DMS79 (cell line): ENCODE results near the gene OLA1.

ENCODE experiments used
- DNase-seq: peaks from one replicate; lab custom pipeline; 2025; lab: John Stamatoyannopoulos, UW

Gene OLA1

DNA sequence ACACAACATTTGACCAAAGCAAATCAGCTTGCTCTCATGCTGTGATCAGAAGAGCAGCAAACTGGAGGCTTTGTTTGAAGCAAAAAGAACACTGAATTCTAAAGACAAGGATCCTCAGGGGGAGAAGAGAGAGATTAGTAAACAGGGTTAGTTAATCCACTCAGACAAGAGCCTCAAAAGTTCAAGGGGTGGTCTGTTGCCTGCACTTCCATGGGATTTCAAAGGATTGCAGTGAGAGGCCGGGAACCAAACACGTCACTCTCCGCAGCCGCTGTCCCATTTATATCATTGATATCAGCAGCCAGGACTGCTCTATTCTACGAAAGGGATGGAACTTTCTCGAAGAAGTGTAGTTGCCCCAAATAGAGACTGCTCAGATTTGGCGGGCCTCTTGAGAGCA lies 185.4 kb downstream of the OLA1 start:
- DNase-seq, result no peak

DNA sequence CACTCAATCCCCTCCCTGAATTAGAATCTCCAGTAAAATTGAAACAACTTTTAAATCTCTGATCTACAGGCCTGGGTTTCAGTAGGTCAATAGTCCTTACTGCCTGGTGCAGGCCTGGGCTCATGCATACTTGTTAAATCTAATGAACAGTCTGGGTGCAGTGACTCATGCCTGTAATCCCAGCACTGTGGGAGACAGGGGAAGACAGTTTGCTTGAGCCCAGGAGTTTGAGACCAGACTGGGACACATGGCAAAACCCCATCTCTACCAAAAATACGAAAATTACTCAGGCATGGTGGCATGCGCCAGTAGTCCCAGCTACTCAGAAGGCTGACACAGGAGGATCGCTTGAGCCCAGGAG lies 188.5 kb downstream of the OLA1 start:
- DNase-seq, result no peak

DNA sequence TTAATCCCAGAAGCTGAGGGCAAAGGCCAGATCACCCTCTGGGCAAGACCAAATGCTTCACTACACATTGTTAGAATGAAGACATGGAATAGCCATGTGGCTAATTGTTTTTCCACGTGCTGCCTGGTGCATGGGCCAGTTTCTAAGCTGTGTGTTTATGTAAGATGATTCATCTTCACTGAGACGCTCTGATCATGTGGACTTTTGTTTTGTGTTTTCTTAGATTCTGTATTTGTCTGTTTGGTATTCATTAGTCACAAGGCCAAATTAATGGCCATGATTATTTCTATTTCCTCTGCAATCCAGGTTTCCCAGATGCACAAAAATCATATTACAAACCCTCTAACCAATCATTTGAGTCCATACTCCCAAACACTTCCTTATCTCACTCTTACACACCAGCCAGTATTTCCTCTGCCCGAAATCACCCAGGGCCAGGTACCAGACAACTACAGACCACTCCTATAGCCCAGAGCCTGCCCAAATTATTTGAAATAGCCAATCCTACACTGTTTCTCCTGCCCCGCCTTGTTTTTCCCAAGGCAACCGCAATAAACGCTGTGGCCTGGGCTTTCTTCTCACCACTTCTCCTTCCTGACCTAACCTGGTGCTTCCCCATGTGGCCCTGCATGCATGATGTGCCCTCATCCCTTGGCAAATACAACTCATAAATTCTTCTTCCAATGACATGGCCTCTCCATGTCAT lies 189.0 kb downstream of the OLA1 start:
- no peak for DNase-seq

DNA sequence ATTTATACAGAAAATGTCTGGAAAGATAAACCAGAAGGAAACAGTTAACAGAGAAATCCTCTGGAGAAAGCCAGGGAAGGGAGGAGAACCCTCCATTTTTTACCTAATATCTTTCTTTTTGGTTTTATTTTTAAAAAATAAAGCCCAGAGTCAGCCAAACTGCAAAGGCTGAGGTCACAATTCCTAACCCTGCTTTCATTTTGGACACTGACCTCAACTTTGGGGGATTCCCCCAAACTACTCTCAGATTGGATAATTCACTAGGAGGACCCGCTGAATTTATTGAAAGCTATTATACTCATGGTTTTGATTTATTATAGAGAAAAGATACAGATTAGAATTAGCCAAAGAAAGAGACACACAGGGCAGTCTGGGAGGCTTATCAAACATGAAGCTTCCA lies 189.9 kb downstream of the OLA1 start:
- DNase-seq, result no peak

DNA sequence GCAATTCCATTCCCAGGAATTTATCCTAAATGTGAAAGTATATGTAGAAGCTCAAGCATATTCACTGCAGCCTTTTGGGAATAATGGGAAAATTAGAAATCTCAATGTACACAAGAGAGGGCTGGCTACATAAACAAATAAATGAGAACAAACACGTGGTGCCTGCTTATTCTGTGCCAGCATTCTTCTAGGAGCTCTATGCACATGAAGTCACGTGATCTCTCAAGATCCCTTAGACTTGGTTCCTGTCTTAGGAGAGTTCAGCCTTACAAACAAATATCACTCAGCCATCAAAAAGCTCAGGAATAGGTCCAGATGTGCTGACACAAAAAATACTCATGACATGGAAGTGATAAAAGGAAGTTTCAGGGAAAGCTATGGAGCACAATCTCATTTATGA lies 190.3 kb downstream of the OLA1 start:
- DNase-seq, result no peak

DNA sequence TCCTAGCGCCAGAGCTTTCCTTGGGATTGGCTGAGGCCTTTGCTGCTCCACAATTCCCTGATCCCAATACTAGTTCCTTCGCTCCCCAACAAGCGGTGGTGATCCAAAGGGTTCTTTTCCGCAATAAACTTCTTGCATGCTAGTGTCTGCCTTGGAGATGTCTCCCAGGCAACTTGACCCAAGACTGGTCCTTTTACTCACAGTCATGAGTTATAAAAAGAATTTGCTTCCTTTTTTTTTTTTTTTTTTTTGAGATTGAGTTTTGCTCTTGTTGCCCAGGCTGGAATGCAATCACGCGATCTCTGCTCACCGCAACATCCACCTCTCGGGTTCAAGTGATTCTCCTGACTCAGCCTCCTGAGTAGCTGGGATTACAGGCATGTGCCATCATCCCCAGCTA lies 193.4 kb downstream of the OLA1 start:
- DNase-seq, result no peak

DNA sequence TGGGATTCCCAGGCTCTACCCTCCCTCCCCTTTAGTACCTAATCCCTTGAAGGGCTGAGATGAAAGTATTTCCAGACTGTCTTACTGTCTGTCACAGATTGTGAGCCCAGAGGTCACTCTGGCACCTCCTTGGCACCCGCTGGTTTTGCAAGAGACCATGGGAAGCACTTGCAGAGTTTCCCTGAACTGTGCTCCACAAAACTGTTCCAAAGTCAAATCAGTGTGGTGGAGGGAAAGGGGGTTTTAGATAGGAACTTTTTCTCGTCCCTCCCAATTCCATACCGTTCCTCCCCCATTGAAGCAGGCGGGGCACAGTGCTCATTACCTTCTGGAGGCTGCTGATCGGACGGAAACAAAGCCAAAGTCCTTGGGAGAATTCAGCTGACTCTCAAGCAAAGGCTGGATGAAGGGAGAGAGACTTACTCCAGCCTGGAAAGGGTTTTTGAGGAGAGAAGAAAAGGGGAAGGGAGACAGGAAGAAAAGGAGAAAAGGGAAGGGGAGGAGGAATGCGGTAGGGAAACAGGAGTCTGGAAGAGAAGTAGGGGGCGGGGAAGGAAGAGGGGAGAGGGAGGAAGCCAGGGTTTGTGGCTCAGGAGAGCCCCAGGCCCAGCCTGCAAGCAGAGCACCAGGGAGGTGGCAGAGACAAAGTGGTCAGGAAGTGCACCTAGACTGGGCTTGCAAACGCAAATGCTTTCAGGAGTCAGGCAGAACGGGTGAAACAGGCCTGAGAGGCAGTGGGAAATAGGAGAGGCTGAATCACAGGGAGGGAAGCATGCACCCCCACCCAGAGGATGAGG lies 194.8 kb downstream of the OLA1 start:
- no peak for DNase-seq

DNA sequence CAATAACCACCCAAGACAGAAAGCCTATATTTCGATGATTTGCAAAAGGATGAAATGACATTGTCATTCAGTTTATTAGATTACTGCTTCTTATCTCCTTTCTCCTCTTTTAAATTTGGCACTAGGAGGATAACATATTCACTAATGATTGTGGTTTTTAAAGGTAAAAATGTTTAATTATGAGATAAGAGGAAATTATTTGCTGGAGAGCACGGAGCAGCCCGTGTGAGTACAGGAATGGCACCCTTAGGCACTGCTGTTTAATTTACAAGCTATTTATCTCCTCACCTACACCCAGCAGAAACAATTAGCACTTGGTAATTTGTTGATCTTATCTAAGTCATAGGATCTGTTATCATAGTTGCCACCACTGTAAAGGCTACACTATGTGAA lies 195.8 kb downstream of the OLA1 start:
- no peak for DNase-seq

DNA sequence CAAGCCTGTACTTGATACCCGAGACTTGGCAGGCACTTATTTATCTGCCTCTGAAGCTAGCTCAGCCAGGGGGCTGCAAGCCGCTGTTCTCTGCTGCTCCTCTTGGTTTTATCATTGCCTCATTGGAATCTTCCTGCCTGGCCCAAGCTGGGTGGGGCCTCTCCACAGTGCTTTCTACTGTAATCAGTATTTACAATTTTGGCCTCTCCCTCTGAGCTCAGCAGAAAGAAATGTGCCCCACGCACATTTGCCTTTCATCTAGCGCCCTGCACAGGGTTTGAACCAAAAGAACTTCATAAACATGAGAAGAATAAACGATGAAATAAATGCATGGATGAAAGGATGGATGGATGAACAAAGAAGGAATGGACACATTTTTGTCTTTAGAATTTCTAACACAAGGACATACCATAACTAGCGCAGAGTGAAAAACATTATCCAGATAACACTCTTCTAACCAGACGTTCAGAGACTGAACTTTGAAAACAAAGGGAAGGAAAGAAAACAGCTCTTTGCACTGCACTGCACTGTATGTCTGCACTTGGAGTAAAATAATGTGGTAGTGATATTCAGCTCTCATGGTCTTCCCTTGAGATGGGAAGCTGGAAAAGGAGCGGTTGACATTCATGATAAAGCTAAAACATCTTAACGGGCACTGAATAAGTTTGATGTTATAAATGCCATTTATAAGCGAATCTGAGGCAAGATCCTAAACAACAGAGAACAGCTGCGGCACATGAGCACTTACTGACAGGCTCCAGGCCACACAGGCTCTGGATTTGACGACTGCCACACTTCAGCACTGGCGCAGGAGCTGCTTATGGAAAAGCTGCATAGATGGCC lies 196.4 kb downstream of the OLA1 start:
- DNase-seq, result no peak

DNA sequence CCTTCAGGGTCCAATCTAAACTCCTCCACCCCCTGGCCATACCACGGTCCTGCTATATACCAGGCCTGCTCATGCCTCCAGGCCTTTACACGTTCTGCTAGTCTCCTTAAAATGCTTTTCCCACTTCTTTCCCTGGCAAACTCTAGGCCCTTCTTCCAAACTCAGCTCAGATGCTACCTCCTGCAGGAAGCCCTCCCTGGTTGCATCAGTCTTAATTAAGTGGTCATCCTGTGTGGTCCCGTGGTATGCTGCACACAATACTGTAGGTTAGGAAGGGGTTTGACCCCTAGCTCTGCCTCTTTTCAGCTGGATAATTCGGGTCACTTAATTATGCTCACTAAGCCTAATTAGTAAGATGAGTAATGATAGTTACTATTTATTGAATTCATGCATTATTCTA lies 197.3 kb downstream of the OLA1 start:
- no peak for DNase-seq

DNA sequence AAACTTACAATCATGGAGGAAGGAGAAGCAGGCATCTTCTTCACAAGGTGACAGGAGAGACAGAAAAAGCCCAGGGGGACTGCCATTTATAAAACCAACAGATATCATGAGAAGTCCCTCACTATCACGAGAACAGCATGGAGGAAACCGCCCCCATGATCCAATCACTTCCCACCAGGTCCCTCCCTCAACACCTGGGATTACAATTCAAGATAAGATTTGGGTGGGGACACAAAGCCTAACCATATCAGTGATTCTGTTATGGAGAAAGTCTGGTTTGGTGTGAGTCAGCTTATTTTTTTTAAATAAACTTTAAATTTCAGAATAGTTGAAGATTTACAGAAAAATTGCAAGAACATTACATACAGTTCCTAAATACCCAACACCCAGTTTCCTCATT lies 198.4 kb downstream of the OLA1 start:
- DNase-seq, result no peak

DNA sequence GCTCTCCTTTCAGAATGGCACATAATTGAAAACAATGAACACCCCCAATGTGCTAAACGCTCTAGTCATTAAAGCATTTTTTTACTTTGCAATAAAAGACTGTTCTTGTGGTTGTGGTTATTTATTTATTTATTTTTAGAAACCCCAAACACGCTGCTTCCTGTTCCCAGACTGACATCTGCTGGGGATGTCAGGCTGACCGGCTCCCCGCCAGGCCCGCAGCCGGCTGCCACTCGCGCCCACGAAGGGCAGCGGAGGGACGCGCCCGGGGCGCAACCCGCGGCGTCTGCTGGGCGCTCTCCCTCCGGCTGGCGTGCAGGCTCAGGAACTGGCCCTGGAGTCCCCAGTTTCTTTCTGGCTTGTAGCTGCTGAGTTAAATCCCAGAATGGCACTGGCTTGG lies 200.1 kb downstream of the OLA1 start:
- no peak for DNase-seq

DNA sequence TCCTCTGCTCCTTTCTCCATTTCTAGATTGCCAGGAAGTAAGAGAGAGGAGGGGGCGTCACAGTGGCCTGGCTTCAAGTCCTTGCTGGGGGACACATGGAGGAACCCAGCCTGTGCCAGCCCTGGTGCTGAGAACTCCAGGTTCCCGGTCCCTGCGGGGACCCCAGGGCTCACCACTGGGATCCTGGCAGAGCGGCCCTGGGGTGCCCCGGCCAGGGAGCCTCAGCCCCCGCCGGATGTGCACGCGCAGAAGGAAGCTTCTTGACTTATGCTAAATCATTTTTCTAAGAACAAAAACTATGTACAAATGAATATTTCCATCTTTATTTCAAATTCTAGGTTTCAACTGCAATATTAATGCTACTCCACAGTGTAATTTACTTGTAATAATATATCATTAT lies 200.6 kb downstream of the OLA1 start:
- no peak for DNase-seq

DNA sequence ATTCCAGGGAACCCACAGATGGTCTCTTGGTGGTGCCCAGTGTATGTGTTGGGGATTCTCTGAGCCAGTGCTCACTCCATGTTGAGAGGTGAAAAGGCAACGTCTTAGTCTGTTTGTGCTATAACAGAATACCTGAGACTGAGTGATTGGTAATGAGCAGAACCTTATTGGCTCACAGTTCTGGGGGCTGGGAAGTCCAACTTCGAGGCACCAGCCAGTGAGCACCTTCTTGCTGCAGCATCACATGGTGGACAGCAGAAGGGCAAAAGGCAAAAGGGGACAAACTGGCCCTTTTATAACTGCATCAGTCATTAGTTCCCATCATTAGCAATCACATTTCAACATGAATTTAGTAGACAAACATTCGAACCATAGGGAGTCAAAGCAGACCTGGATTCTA lies 202.2 kb downstream of the OLA1 start:
- no peak for DNase-seq

DNA sequence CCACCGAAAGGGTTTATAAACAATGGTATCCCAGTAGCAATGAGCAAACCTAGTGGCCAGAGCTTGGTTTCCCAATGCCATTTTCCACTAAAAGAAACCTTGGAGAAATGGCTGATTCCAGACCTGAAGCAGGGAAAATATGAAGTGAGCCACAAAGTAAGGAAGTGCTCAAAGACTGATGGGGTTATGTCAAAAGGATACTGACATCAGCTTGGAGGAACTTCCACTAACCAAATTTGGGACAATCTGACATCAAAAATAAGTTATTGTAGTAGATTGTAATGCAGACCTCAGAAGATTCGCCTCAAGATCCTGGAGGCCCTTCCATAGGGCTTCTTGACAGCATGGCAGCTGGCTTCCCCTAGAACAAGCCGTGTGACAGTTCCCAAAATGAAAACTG lies 203.8 kb downstream of the OLA1 start:
- no peak for DNase-seq

DNA sequence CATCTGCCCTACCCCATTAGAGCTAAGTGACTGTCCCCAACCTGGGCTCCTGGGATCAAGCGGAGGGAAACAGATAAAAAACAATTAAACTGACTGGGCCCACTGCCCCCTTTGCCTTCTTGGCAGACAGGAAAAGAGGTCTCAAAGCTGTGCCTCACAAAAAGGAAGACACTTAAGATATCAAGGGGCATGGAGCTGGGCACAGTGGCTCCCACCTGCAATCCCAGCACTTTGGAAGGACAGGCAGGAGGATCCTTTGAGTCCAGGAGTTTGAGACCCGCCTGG lies 208.0 kb downstream of the OLA1 start:
- no peak for DNase-seq

DNA sequence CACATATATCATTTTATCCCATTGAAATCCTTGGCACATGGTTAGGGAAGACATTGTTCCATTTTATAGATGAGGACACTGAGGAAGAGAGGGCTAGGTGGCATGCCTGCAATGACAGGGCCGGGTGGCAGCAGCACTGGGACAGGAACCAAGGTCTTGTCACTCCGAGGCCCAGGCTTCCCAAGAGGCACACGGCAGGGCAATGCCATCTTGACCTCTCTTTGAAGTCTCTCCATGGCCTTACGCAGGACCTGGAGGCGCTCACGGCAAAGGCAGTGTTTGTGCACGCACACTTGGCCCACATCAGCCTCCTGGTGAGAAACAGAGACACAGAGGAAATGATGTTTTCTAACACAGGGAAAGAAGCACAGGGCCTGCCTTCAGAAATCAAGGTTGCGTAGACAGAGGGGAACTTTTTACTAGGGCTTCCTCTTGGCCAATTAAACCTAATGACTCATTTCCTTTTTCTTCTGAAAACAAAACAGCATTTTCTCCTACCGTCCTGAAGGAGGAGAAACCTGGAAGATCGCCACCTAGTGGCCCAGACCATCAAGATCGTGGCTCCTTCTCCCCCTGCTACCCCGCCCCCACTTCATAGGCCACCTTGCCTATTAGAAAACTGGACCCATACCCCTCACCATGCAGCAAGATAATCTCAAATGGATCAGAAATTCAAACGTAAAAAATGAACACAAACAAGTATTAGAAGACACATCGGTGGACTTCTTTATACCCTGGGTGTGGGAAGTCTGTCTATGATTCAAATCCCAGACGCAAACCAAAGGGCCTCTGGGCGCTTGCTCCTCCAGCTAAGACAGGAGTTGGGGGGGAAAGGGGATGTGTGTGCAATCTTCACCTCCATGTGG lies 208.5 kb downstream of the OLA1 start:
- DNase-seq, result no peak

DNA sequence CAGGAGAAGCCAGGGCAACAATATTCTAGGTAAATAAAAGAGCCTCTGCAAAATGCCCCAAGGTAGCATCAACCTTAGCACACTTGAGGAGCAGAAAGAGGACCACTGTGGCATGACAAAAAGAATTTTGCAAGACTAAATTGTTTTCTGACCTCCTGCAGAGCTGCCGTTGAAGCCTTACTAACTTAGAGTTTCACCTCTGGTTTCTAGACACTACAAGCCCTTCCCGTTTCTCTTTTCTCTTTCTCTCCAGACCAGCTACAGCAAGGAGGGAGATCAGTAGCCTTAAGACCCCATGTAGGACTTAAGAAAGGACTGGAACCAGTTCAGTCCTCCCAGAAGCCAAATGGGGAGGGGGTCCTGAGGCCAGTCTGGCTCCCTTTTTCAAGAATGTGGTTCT lies 209.9 kb downstream of the OLA1 start:
- DNase-seq, result no peak

DNA sequence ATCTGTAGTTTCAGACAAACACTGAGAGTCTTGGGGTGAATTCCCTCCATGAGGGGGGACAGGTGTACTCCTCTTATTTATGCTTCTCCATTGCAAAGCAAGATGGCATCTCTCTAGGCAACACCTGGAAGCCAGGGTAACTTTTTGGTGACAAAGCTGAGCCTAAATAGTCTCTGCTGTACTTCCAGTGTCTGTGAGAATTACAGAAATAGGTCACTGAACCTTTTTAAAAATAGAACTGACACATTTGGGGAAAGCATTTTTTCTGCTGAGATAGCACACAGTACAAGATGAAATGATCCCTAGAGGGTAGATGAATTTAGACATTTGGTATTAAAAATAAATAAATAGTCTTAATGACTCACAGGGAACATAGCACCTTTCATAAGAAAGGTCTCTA lies 211.5 kb downstream of the OLA1 start:
- DNase-seq, result no peak

DNA sequence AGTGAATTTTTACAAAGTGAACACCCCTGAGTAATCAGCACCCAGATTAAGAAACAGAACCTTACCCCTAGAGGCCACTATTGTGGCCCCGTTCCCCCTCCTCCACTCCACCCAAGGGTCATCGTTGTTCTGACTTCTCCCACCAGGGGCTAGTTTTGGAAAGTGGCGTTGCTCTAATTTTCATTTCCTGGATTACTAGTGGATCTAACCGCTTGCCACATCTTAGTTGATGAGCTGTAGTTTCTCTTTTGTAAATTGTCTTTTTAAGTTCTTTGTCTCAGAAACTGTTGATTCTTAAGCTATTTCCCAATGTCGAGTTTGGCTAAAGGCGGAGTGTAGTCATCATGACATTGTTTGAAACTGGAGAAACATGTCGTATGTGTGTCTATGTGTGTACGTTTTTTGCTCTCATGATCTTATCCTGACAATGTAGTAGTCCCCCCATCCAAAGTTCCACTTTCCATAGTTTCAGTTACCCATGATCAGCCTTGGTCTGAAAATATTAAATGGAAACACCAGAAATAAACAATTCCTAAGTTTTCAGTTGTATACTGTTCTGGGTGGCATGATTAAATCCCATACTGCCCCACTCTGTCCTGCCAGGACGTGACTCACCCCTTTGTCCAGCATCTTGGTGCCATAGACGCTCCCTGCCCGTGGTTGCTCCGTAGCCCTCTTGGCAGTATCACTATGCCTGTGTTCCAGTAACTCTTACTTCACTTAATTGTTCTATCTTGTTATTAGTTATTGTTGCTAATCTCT lies 212.2 kb downstream of the OLA1 start:
- DNase-seq, result no peak

DNA sequence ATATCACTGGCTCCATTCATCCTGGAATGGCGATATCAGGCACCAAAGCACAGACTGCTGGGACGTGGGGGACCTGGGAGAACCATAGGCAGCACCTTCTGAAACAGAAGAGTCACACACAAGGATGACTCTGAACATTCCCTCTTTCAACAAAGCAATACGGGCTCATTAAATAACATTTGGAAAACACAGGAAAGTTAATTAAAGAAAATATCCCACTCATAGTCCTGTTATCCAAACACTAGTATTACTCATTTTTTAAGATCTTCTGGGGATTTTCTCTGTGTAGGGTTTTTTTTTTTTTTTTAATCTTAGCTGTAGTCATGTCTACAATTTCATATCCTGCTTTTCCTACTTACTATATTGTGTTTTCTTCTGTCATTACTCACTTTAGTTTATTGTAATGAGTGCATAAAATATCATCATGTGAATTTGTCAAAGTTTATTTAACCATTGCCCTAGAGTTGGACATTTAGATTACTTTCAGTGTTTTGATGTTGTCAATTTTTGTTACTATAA lies 213.2 kb downstream of the OLA1 start:
- DNase-seq, result no peak
